K562 (cell line): ENCODE results near the gene SMYD1. TPM values are rescaled to one million over a fixed set of nuclear protein-coding genes. Genes with fewer than 3 reads are reported as not detected.

ENCODE experiments used
- ATAC-seq: fragments of 200-7000 bp; cut with Tn5 transposase; 3 replicates; pipeline ENCODE4 v1.9.1; 2020; ENCODE audit warnings: moderate library complexity
- BruUV-seq: library from RNA; stranded (reverse); fragments of 400-500 nt; replicated peaks from 2 replicates; lab custom pipeline; 2021; lab: Mats Ljungman, UMichigan
- CTCF ChIA-PET: fragments of 300-600 bp; formaldehyde crosslinking; extraction: SDS; loops from one replicate; lab custom pipeline; 2021; ENCODE audit warnings: low intra/inter-chr PET ratio; lab: Yijun Ruan, JAX
- POLR2A ChIA-PET: fragments of 300-600, 350-650 bp; sonication (Branson Sonifier 250); formaldehyde crosslinking; extraction: SDS; loops from one replicate; lab custom pipeline; 2021; ENCODE audit warnings: antibody characterized with exemption, inconsistent platforms; lab: Yijun Ruan, JAX
- DNase-seq, 4 experiments: peaks; one replicate each; pipeline versions ENCODE4 v3.0.0 to v3.0.0-alpha.2; 2011 to 2018; ENCODE audit warnings: low spot score in 3 of 4, mixed read lengths in 3 of 4; ENCODE audit errors: extremely low read depth in 1 of 4
- FAIRE-seq: peaks from 2 replicates; lab custom pipeline; 2011; peaks lifted over from hg19 to GRCh38; lab: Jason Lieb, UNC
- H2AFZ ChIP-seq: 2 replicates; pipeline ENCODE4 v1.6.0; 2011; ENCODE audit warnings: low read depth, low read length, control low read depth, inconsistent platforms
- H3K27ac ChIP-seq: fragments of 200-600 bp; 3 replicates; pipeline ENCODE4 v1.8.0; 2011; ENCODE audit warnings: low read depth, mild to moderate bottlenecking, control low read depth, inconsistent platforms, low read length, moderate library complexity, mixed read lengths; ENCODE audit errors: extremely low read depth
- H3K27me3 ChIP-seq, 2 experiments: fragments of 300-600 bp in 1 of 2; 2 replicates in 1 of 2; 3 replicates in 1 of 2; pipeline versions ENCODE4 v1.6.0 to v1.8.0; 2011; ENCODE audit warnings: inconsistent platforms in 2 of 2, low read length in 2 of 2, mild to moderate bottlenecking in 1 of 2, mixed read lengths in 1 of 2, moderate library complexity in 1 of 2; ENCODE audit not compliant: control insufficient read depth in 2 of 2, insufficient read depth in 2 of 2
- H3K36me3 ChIP-seq: fragments of 300-600 bp; 3 replicates; pipeline ENCODE4 v1.8.0; 2011; ENCODE audit warnings: mild to moderate bottlenecking, low read length, inconsistent platforms; ENCODE audit not compliant: control insufficient read depth, insufficient read depth
- H3K4me1 ChIP-seq, 2 experiments: fragments of 200-600 bp in 1 of 2; replicated peaks in 1 of 2; 2 replicates in 1 of 2; 3 replicates in 1 of 2; pipeline versions ENCODE4 v1.5.1 to v1.8.0; 2011; ENCODE audit warnings: inconsistent platforms in 2 of 2, low read length in 2 of 2, mild to moderate bottlenecking in 1 of 2, mixed read lengths in 1 of 2, moderate library complexity in 1 of 2; ENCODE audit not compliant: control insufficient read depth in 2 of 2, insufficient read depth in 2 of 2
- H3K4me2 ChIP-seq: 2 replicates; pipeline ENCODE4 v1.6.1; 2011; ENCODE audit warnings: low read length, control low read depth, inconsistent platforms, mixed read lengths; ENCODE audit not compliant: insufficient read depth
- H3K4me3 ChIP-seq: fragments of 200-600 bp; sonication (generic), shearing (Covaris generic); 2 replicates; pipeline ENCODE4 v1.5.1; 2016; ENCODE audit warnings: control low read depth, inconsistent platforms
- H3K79me2 ChIP-seq: fragments of 200-600 bp; 3 replicates; pipeline ENCODE4 v1.8.0; 2011; ENCODE audit warnings: low read length, inconsistent platforms; ENCODE audit not compliant: control insufficient read depth, insufficient read depth
- H3K9ac ChIP-seq, 2 experiments: 2 replicates each; pipeline versions ENCODE4 v1.6.0 to v1.6.1; 2011; ENCODE audit warnings: low read depth in 2 of 2, low read length in 2 of 2, control low read depth in 1 of 2, inconsistent platforms in 1 of 2, mild to moderate bottlenecking in 1 of 2, mixed read lengths in 1 of 2; ENCODE audit not compliant: insufficient read depth in 1 of 2
- H3K9me1 ChIP-seq: one replicate; pipeline ENCODE4 v1.6.0; 2011; ENCODE audit warnings: inconsistent platforms, mild to moderate bottlenecking, low read length, moderate library complexity; ENCODE audit not compliant: control insufficient read depth, insufficient read depth
- H3K9me3 ChIP-seq: replicated peaks from 2 replicates; pipeline ENCODE4 v1.5.1; 2011; ENCODE audit warnings: low read depth, low read length, inconsistent platforms; ENCODE audit not compliant: control insufficient read depth, insufficient read depth
- H4K20me1 ChIP-seq: replicated peaks from 2 replicates; pipeline ENCODE4 v1.6.1; 2011; ENCODE audit warnings: low read length, inconsistent platforms, mixed read lengths; ENCODE audit not compliant: control insufficient read depth, insufficient read depth
- ETS1 ChIP-seq: conservative IDR thresholded peaks from 2 replicates; pipeline ENCODE4 v1.6.1; 2011; ENCODE audit warnings: low read depth, mild to moderate bottlenecking, low read length; ENCODE audit not compliant: control insufficient read depth
- GTF3C2 ChIP-seq: IDR thresholded peaks from 3 replicates; pipeline ENCODE4 v1.6.1; 2011; ENCODE audit warnings: borderline replicate concordance, mild to moderate bottlenecking, moderate library complexity; ENCODE audit not compliant: insufficient read length; ENCODE audit errors: extremely low read depth
- TFE3 ChIP-seq: fragments of 450-650 bp; formaldehyde crosslinking; IDR thresholded peaks from 2 replicates; pipeline ENCODE4 v1.4.0; 2020; ENCODE audit warnings: mild to moderate bottlenecking, mixed read lengths
- VEZF1 ChIP-seq: fragments of 200-800 bp; sonication (Bioruptor generic); IDR thresholded peaks from 2 replicates; pipeline ENCODE4 v1.6.1; 2017; ENCODE audit warnings: missing genetic modification characterization, missing compliant biosample characterization
- whole genome bisulfite sequencing: fragments of 100-300 bp; shearing (Covaris generic); methylation state at CpG from one replicate; pipeline ENCODE4 v1.1.6; 2016; ENCODE audit warnings: low coverage, mixed read lengths; ENCODE audit not compliant: insufficient coverage; ENCODE audit errors: missing lambda C conversion rate; 5-methylcytosine and 5-hydroxymethylcytosine counted together
- in situ Hi-C: fragments of 300-500 bp; cut with MboI; formaldehyde crosslinking; loops from 4 replicates; pipeline ENCODE4 v1.15.0; 2018; ENCODE audit warnings: inconsistent platforms, mixed read lengths
- intact Hi-C: fragments of 100-400 bp; cut with micrococcal nuclease; formaldehyde crosslinking; loops from 2 replicates; pipeline ENCODE4 v1.14.2; 2022
- polyA plus RNA-seq, 8 experiments: library from polyadenylated mRNA; depleted of rRNA in 4 of 8; stranded (reverse) in 5 of 8; unstranded in 3 of 8; fragments of >200 nt; fragmentation: Nextera tagmentation in 2 of 8; fragmentation: Illumina TruSeq in 1 of 8; extraction: Ambion mirVana in 2 of 8; extraction: Trizol in 1 of 8; gene quantifications; 2 replicates each; pipeline versions ENCODE4 v1.2.1 to v1.2.3, GENCODE V29; 2011 to 2014; ENCODE audit warnings: inconsistent platforms in 1 of 8, missing spikeins in 1 of 8
- total RNA-seq, 7 experiments: library from RNA; depleted of rRNA in 6 of 7; stranded (reverse); fragments of >200 nt in 6 of 7; fragmentation: Illumina TruSeq in 2 of 7; extraction: Trizol in 2 of 7; gene quantifications; 2 replicates each; pipeline versions ENCODE4 v1.2.1 to v1.2.3, GENCODE V29; 2011 to 2021; ENCODE audit warnings: low replicate concordance in 1 of 7

Gene SMYD1
- total and polyA plus RNA-seq, 9 of the 15 experiments (the other 6 are each of a cell fraction or from before 2014, with no cell fraction given), result not detected

GRCh38 chr2:88125924-88126771 is 58.5 kb downstream of the SMYD1 start:
- no TSS peak for BruUV-seq
- Histone ChIP-seq H3K4me2 (no peak overlapping the region), H3K27ac (no peak overlapping the region), H3K4me3 (no peak overlapping the region), H2AFZ (no peak overlapping the region), H3K79me2 (no peaks in the 10 kb centered on the region), H3K9ac (no peak overlapping the region), H4K20me1 (peaks cover 2% of the 10 kb centered on the region; the same call in 1 of the 2 replicates), H3K9me3 (no peaks in the 10 kb centered on the region), H3K4me1 (no peaks in the 10 kb centered on the region), H3K27me3 (peaks cover 35 to 72% of the 10 kb centered on the region in 2 experiments), H3K9me1 (peaks cover 2% of the 10 kb centered on the region), H3K36me3 (no peaks in the 10 kb centered on the region)
- in situ Hi-C loops (no loop called here), intact Hi-C loops (no loop called here)
- under 1% methylated on average over 11 of the region's 11 CpGs for WGBS
- ATAC-seq (no peak), FAIRE-seq (no peak), DNase-seq (no peak)
- ChIA-PET CTCF (no interaction called here), POLR2A (interaction anchor here (1.1 to 1.5 kb wide), 2 partner anchors 8 to 110 kb away, joined by 3 to 6 read pairs; partner anchors contain the start of gene RNU2-63P)
- TF ChIP-seq ETS1 (no peak), TFE3 (no peak), GTF3C2 (no peak), VEZF1 (no peak)
